Nephron (organoid): ENCODE data around the gene LINC00237.

Source experiments
- H3K27ac Mint-ChIP-seq, 3 experiments: 2 replicates each; pipeline ENCODE4 v1.8.0; 2020; ENCODE audit warnings: mixed read lengths in 3 of 3, mild to moderate bottlenecking in 2 of 3, moderate library complexity in 1 of 3
- H3K27me3 Mint-ChIP-seq: 2 replicates; pipeline ENCODE4 v1.8.0; 2021; ENCODE audit warnings: low read depth, mild to moderate bottlenecking, moderate library complexity, mixed read lengths
- H3K36me3 Mint-ChIP-seq: 2 replicates; pipeline ENCODE4 v1.8.0; 2020; ENCODE audit warnings: low read depth, mixed read lengths
- H3K4me1 Mint-ChIP-seq: 2 replicates; pipeline ENCODE4 v1.8.0; 2020; ENCODE audit warnings: mixed read lengths
- H3K4me3 Mint-ChIP-seq, 3 experiments: 2 replicates each; pipeline ENCODE4 v1.8.0; 2020; ENCODE audit warnings: mild to moderate bottlenecking in 3 of 3, mixed read lengths in 3 of 3, moderate library complexity in 2 of 3
- H3K9me3 Mint-ChIP-seq: 2 replicates; pipeline ENCODE4 v1.8.0; 2020; ENCODE audit warnings: mixed read lengths
- TF ChIP-seq, protein P1 (sequence below), 3 experiments: fragments of 200-600 bp; sonication (generic); IDR thresholded peaks; one replicate each; pipeline ENCODE4 v1.5.0; 2021; ENCODE audit warnings: antibody characterized with exemption in 3 of 3; ENCODE audit not compliant: unreplicated experiment in 3 of 3

Gene LINC00237

DNA sequence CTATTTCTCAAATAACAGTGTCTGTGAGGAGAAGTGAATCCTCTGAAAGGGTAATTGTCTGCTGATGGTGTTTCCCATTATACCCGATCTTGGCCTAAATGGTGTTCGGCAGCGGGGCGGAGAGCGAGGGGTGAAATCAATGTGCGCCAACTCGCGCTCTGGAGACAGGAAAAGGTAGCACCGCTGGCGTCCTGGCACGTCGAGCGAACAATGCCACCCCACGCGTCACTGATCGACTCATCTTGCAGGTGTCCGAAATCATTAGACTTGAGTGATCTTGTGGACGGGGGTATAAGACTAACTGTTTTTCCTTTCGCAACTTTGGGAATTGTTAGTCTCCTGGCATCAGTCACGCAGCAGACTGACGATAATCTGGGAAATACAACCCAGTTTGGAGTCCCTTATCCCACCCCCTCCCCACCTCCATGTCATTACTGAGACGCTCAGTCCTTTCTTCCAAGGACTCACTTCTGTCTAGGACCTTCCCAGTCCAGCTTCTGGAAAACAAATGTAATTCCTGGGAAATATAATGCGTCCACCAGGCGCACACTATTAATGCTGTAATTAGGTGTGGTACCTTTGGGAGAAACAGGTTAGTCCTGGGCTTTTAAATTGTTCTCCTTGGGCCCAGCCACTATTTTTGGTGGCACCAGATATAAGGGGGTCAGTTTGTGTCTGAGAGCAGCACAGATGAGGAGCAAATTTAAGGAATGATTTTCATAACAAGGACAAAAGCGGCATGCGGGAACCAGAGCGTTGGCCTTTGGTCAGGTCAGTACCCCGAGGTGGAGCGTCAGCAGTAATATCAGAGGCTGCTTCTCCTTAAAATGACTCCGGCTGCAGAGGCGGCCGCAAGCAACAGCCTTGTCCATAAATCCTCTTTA, 2.3 kb downstream of the LINC00237 start:
- Mint-ChIP-seq H3K4me1 (peaks cover 21% of the 10 kb centered on the region), H3K36me3 (no peaks in the 10 kb centered on the region), H3K4me3 (peak overlapping the region; percentile 11 to 34 (median 18)), H3K27me3 (peaks cover 100% of the 10 kb centered on the region), H3K27ac (no peak overlapping the region), H3K9me3 (peaks cover 2% of the 10 kb centered on the region)
- TF ChIP-seq, protein P1, sequence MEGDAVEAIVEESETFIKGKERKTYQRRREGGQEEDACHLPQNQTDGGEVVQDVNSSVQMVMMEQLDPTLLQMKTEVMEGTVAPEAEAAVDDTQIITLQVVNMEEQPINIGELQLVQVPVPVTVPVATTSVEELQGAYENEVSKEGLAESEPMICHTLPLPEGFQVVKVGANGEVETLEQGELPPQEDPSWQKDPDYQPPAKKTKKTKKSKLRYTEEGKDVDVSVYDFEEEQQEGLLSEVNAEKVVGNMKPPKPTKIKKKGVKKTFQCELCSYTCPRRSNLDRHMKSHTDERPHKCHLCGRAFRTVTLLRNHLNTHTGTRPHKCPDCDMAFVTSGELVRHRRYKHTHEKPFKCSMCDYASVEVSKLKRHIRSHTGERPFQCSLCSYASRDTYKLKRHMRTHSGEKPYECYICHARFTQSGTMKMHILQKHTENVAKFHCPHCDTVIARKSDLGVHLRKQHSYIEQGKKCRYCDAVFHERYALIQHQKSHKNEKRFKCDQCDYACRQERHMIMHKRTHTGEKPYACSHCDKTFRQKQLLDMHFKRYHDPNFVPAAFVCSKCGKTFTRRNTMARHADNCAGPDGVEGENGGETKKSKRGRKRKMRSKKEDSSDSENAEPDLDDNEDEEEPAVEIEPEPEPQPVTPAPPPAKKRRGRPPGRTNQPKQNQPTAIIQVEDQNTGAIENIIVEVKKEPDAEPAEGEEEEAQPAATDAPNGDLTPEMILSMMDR (IDR thresholded peaks at IDR 0.05; ENCODE audit: unreplicated experiment in 3 of 3): no peak

DNA sequence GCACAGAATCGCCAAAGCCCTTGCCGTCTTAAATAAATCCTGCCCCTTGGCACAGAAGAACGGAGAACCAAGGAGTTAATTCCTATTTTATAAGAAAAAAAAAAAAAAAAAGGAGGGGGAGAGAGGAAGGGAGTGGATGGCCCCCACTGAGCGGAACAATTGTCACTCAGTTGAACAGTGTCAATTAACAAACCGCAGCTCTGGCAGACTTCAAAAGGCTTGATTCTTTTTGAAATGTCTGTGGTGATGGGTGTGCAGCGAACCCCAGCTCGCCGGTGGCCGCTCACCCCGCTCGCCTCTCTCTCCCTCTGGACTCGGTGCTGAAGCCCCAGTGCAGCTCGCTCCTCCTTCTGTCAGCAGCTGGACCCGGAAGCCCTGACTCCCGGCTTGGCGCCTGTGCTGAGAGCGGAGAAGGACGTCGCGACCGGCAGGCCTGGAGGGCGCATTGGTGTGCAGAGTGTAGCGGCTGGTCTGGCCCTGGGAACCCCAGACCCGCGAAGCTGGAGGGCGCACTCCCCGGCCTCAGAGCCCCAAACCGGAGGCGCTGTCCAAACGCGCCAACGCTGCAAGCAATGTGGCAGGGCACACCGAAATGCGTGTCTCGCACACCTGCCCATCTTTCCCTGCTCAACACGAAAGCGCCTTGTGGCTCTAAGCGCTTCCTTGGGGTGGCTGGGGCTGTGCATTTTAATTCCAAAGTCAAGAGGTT, 3.4 kb downstream of the LINC00237 start:
- TF ChIP-seq, protein P1 (IDR thresholded peaks at IDR 0.05; ENCODE audit: unreplicated experiment in 3 of 3): no peak
- peaks cover 100% of the 10 kb centered on the region for H3K27me3 Mint-ChIP-seq
- no peaks in the 10 kb centered on the region for H3K36me3 Mint-ChIP-seq
- H3K9me3 Mint-ChIP-seq: peaks cover 2% of the 10 kb centered on the region
- H3K4me3 Mint-ChIP-seq: peak overlapping the region; percentile 70 to 79 (median 72)
- H3K27ac Mint-ChIP-seq: no peak overlapping the region
- peaks cover 26% of the 10 kb centered on the region for H3K4me1 Mint-ChIP-seq

DNA sequence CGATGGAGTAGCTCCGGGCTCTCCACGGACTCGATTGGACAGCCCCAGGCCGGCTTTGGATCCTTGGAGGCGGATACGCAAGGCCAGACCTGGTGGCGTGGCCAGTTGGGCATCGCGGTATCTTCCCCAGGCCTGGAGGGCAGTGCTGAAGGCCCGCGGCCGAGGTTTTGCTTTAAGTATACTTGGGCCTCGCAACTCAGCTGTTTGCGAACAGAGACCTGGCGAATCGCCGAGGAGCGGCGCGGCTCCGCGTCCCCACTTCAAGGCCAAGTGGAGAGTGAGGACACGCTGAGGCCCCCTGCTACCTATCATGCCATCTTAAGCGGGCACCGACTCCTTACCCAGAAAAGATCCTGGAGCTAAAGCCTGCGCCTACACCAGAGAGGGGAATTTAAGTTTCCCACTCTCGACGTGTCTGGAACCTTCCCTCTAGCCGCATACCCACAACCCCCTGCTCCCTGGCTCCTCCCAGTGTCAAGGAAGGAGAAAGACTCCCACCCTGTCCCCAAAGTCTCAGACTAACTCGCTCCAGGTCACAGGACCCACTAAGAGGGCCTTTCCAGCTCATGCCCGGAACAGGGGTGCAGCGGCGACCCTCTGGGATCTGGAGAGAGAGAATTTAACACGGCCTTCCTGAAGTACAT, 4.1 kb downstream of the LINC00237 start:
- TF ChIP-seq, protein P1 (IDR thresholded peaks at IDR 0.05; ENCODE audit: unreplicated experiment in 3 of 3): no peak
- peaks cover 100% of the 10 kb centered on the region for H3K27me3 Mint-ChIP-seq
- H3K36me3 Mint-ChIP-seq: no peaks in the 10 kb centered on the region
- peaks cover 26% of the 10 kb centered on the region for H3K4me1 Mint-ChIP-seq
- H3K4me3 Mint-ChIP-seq: peak overlapping the region; percentile 70 to 79 (median 72)
- H3K27ac Mint-ChIP-seq: no peak overlapping the region
- H3K9me3 Mint-ChIP-seq: no peaks in the 10 kb centered on the region

DNA sequence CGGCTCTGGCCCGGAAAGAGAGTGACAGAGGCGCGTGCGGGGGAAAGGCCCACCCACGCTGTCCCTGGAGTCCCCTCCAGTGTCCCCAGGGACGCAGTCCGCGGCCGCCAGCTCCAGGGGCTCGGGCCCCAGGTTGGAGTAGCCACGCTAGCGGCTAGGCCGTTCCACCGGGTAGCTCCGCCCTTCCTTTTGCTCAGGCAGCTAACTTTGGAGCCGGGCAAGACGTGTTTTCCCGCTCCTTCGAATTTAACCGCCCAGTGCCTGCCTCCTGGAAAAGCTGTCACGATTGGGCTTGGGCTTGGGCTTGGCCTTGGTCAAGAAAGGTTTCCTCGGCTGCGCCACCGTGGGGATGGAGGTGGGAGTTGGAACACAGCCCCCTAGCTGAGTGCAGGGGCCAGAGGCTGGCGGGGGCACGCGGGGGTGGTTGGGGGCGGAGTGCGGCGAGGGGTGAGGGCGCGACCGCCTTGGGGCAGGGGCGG, 4.7 kb downstream of the LINC00237 start:
- TF ChIP-seq, protein P1 (IDR thresholded peaks at IDR 0.05; ENCODE audit: unreplicated experiment in 3 of 3): no peak
- Mint-ChIP-seq H3K9me3 (no peaks in the 10 kb centered on the region), H3K27me3 (peaks cover 100% of the 10 kb centered on the region), H3K36me3 (no peaks in the 10 kb centered on the region), H3K4me1 (peaks cover 26% of the 10 kb centered on the region), H3K27ac (no peak overlapping the region), H3K4me3 (peak overlapping the region in 2 of 3 experiments; percentile 64 to 70)

GRCh38 chr20:21100578-21101452, 5.3 kb downstream of the LINC00237 start:
- Mint-ChIP-seq H3K27me3 (peaks cover 100% of the 10 kb centered on the region), H3K36me3 (no peaks in the 10 kb centered on the region), H3K9me3 (no peaks in the 10 kb centered on the region), H3K27ac (no peak overlapping the region), H3K4me3 (peak overlapping the region; percentile 78 to 81 (median 78)), H3K4me1 (peaks cover 26% of the 10 kb centered on the region)
- TF ChIP-seq, protein P1 (IDR thresholded peaks at IDR 0.05; ENCODE audit: unreplicated experiment in 3 of 3): no peak
